DMS114 treated with DMSO at 0.1 percent for 48 hours (cell line): ENCODE measurements around the gene CCL13.

Experiments
- DNase-seq: peaks from one replicate; lab custom pipeline; 2025; ENCODE audit not compliant: unreplicated experiment; lab: John Stamatoyannopoulos, UW

CCL13 gene

GRCh38 chr17:34363183-34363661 lies 6.9 kb downstream of the CCL13 start, which contains the start of gene CCL1:
Gene CCL1 (minus strand): TSS chr17:34363233. CDS start chr17:34363161, 72 bp downstream.
- DNase-seq = no peak

GRCh38 chr17:34364751-34365150 lies 8.5 kb downstream of the CCL13 start:
- no peak for DNase-seq

GRCh38 chr17:34365340-34365739 lies 9.1 kb downstream of the CCL13 start:
- DNase-seq = no peak

GRCh38 chr17:34366010-34366409 lies 9.7 kb downstream of the CCL13 start:
- DNase-seq = no peak

- DNase-seq = no peak
Observed at GRCh38 chr17:34366529-34367107, 10.3 kb downstream of the CCL13 start.

- DNase-seq = no peak
Observed at GRCh38 chr17:34367486-34368195, 11.4 kb downstream of the CCL13 start.

- no peak for DNase-seq
Observed at GRCh38 chr17:34368196-34368945, 12.1 kb downstream of the CCL13 start.

- DNase-seq = no peak
Observed at GRCh38 chr17:34368946-34369500, 12.7 kb downstream of the CCL13 start.

- no peak for DNase-seq
Observed at GRCh38 chr17:34369571-34369970, 13.3 kb downstream of the CCL13 start.

- DNase-seq = no peak
Observed at GRCh38 chr17:34370376-34370996, 14.2 kb downstream of the CCL13 start.

GRCh38 chr17:34370997-34371395 lies 14.7 kb downstream of the CCL13 start:
- no peak for DNase-seq

GRCh38 chr17:34371405-34372100 lies 15.3 kb downstream of the CCL13 start:
- DNase-seq = no peak

GRCh38 chr17:34374457-34374856 lies 18.2 kb downstream of the CCL13 start:
- no peak for DNase-seq

GRCh38 chr17:34375426-34375997 lies 19.2 kb downstream of the CCL13 start:
- no peak for DNase-seq

- no peak for DNase-seq
Observed at GRCh38 chr17:34377078-34377823, 21.0 kb downstream of the CCL13 start.

- no peak for DNase-seq
Observed at GRCh38 chr17:34378664-34379101, 22.4 kb downstream of the CCL13 start.

GRCh38 chr17:34379868-34380267 lies 23.6 kb downstream of the CCL13 start:
- no peak for DNase-seq

- no peak for DNase-seq
Observed at GRCh38 chr17:34382621-34383124, 26.4 kb downstream of the CCL13 start.

- no peak for DNase-seq
Observed at GRCh38 chr17:34383216-34383615, 26.9 kb downstream of the CCL13 start.
